Measurements from ENCODE around the gene LEF1.

Gene LEF1

DNA sequence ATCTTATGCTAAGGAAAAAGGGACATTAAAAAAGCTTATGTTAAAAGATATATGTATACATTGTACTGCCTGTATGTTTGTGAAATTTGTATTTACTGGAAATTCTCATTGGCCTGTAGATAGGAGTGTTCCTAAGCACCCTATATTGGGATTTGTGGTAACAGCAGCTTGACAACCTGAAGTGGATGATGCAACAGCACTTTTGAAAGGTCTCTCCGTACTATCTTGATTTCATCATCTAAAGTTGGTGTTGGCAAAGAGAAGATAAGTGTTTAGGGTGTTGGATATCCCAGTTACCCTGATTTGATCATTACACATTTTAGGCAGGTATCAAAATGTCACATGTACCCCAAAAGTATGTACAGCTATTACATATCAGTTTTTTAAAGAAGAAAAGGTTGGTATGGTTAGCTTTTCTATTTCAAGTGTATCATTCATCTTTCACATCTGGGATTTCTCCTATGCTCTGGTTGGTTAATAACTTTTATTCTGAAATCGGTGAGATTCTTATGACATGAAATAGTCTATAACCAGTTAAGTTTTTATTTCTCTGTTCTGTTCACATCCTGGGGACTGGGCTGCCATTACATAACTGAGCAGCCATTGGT lies 168.7 kb downstream of the LEF1 start:
- H3K4me3 ChIP-seq (ENCODE audit: low read depth, low read length) = no peak overlapping the region
- DNase-seq (ENCODE audit: low read depth) = peak; percentile 40
- TF ChIP-seq, protein P1, sequence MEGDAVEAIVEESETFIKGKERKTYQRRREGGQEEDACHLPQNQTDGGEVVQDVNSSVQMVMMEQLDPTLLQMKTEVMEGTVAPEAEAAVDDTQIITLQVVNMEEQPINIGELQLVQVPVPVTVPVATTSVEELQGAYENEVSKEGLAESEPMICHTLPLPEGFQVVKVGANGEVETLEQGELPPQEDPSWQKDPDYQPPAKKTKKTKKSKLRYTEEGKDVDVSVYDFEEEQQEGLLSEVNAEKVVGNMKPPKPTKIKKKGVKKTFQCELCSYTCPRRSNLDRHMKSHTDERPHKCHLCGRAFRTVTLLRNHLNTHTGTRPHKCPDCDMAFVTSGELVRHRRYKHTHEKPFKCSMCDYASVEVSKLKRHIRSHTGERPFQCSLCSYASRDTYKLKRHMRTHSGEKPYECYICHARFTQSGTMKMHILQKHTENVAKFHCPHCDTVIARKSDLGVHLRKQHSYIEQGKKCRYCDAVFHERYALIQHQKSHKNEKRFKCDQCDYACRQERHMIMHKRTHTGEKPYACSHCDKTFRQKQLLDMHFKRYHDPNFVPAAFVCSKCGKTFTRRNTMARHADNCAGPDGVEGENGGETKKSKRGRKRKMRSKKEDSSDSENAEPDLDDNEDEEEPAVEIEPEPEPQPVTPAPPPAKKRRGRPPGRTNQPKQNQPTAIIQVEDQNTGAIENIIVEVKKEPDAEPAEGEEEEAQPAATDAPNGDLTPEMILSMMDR (conservative IDR thresholded peaks at IDR 0.05; ENCODE audit: low read depth, low read length) = no peak

DNA sequence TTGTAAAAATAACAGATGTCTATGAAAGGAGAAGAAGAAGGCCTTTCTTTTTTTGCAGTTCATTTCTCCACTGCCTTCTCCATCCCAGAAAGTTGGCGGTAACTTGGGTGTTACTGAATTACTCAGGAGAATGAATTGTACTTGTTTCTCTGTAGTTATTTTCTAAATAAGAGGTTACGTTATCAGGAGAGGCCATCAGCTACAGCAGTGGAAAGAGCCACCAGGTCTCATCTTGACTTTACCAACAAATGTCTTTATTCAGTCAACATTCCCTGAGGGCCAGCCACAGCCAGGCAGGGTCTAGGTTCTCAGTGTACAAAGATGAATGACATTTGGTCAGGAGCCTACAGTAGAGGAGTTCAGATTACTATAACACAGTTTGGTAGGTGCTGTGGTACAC lies 170.9 kb downstream of the LEF1 start:
- DNase-seq (ENCODE audit: low read depth) = no peak
- no peak overlapping the region for H3K4me3 ChIP-seq (ENCODE audit: low read depth, low read length)

More for the DNA sequence above, 170.9 kb downstream of the LEF1 start:
- TF ChIP-seq, protein P1 (conservative IDR thresholded peaks at IDR 0.05; ENCODE audit: low read depth, low read length) = no peak
